Hepatocyte (in vitro differentiated cells): ENCODE measurements around the gene GALNTL6. TPM values are rescaled to one million over a fixed set of nuclear protein-coding genes. Genes with fewer than 3 reads are reported as not detected.

Experiments used
- DNase-seq: peaks from one replicate; pipeline ENCODE4 v3.0.0-alpha.2; 2016; ENCODE audit warnings: low spot score
- H2AFZ ChIP-seq: fragments of 200-600 bp; sonication (generic); 2 replicates; pipeline ENCODE4 v1.6.0; 2016; ENCODE audit warnings: antibody characterized with exemption, mild to moderate bottlenecking
- H3K27ac ChIP-seq: fragments of 200-600 bp; sonication (generic); 2 replicates; pipeline ENCODE4 v1.5.1; 2016; ENCODE audit warnings: mild to moderate bottlenecking
- H3K27me3 ChIP-seq: fragments of 200-600 bp; sonication (generic); 2 replicates; pipeline ENCODE4 v1.6.1; 2016
- H3K36me3 ChIP-seq: fragments of 200-600 bp; sonication (generic); replicated peaks from 2 replicates; pipeline ENCODE4 v1.5.1; 2016; ENCODE audit warnings: low read depth; ENCODE audit not compliant: insufficient read depth
- H3K4me1 ChIP-seq: fragments of 200-600 bp; sonication (generic); 2 replicates; pipeline ENCODE4 v1.5.1; 2016; ENCODE audit warnings: mild to moderate bottlenecking, moderate library complexity; ENCODE audit not compliant: insufficient read depth
- H3K4me2 ChIP-seq: fragments of 200-600 bp; sonication (generic); 2 replicates; pipeline ENCODE4 v1.6.0; 2016
- H3K4me3 ChIP-seq: fragments of 200-600 bp; sonication (generic); 2 replicates; pipeline ENCODE4 v1.5.1; 2016; ENCODE audit warnings: mild to moderate bottlenecking
- H3K79me2 ChIP-seq: fragments of 200-600 bp; sonication (generic); 2 replicates; pipeline ENCODE4 v1.6.0; 2017; ENCODE audit warnings: mild to moderate bottlenecking
- H3K9me2 ChIP-seq: fragments of 200-600 bp; sonication (generic); replicated peaks from 2 replicates; pipeline ENCODE4 v1.6.0; 2017; ENCODE audit warnings: mild to moderate bottlenecking; ENCODE audit not compliant: insufficient read depth
- H3K9me3 ChIP-seq: fragments of 200-600 bp; sonication (generic); 2 replicates; pipeline ENCODE4 v1.5.1; 2016; ENCODE audit warnings: low read depth, mild to moderate bottlenecking
- H4K20me1 ChIP-seq: fragments of 200-600 bp; sonication (generic); 2 replicates; pipeline ENCODE4 v1.6.0; 2016; ENCODE audit warnings: mild to moderate bottlenecking; ENCODE audit not compliant: insufficient read depth, poor library complexity, severe bottlenecking
- CTCF ChIP-seq: fragments of 200-600 bp; sonication (generic); IDR thresholded peaks from 2 replicates; pipeline ENCODE4 v1.5.1; 2016; ENCODE audit warnings: antibody characterized with exemption, mild to moderate bottlenecking; ENCODE audit not compliant: poor library complexity
- EZH2 ChIP-seq: fragments of 200-600 bp; sonication (generic); IDR thresholded peaks from 2 replicates; pipeline ENCODE4 v1.6.1; 2016; ENCODE audit warnings: antibody characterized with exemption, mild to moderate bottlenecking, borderline replicate concordance
- EZH2phosphoT487 ChIP-seq: fragments of 200-600 bp; sonication (generic); IDR thresholded peaks from one replicate; pipeline ENCODE4 v1.6.1; 2018; ENCODE audit warnings: antibody characterized with exemption, mild to moderate bottlenecking, low read depth, moderate library complexity; ENCODE audit not compliant: unreplicated experiment, severe bottlenecking
- WGBS: methylation state at CpG from one replicate; pipeline ENCODE4 v1.1.6; 2016; ENCODE audit warnings: low lambda C conversion rate; ENCODE audit errors: missing lambda C conversion rate; 5-methylcytosine and 5-hydroxymethylcytosine counted together
- polyA plus RNA-seq: library from polyadenylated mRNA; unstranded; fragments of >200 nt; fragmentation: Nextera tagmentation; extraction: Ambion mirVana; gene quantifications from 2 replicates; pipeline ENCODE4 v1.2.1, GENCODE V29; 2016
- total RNA-seq: library from RNA; depleted of rRNA; stranded (reverse); fragments of >200 nt; gene quantifications from 2 replicates; pipeline ENCODE4 v1.2.3, GENCODE V29; 2014

The GALNTL6 gene
- total and polyA plus RNA-seq, 2 experiments from 2014 or later: 0.53 to 0.74 TPM

- 87% methylated on average over 4 of the region's 4 CpGs for WGBS
- H4K20me1 ChIP-seq: no peaks in the 10 kb centered on the region
Observed at GRCh38 chr4:172243551-172243950, 430.3 kb downstream of the GALNTL6 start.

GRCh38 chr4:172245516-172245915, 432.3 kb downstream of the GALNTL6 start:
- DNase-seq: no peak
- H3K4me1 ChIP-seq: no peaks in the 10 kb centered on the region
- H3K4me2 ChIP-seq: no peak overlapping the region
- H3K9me3 ChIP-seq: no peaks in the 10 kb centered on the region
- no peak overlapping the region for H3K27ac ChIP-seq
- no peak overlapping the region for H3K4me3 ChIP-seq
- H3K36me3 ChIP-seq: no peaks in the 10 kb centered on the region
- no peaks in the 10 kb centered on the region for H3K79me2 ChIP-seq
- no peak for TF ChIP-seq EZH2phosphoT487
- no peak for TF ChIP-seq EZH2
- no peak for TF ChIP-seq CTCF
- no peaks in the 10 kb centered on the region for H3K9me2 ChIP-seq
- no peak overlapping the region for H2AFZ ChIP-seq
- H3K27me3 ChIP-seq: no peaks in the 10 kb centered on the region
- no peaks in the 10 kb centered on the region for H4K20me1 ChIP-seq

More at GRCh38 chr4:172243551-172243950, 430.3 kb downstream of the GALNTL6 start:
- Histone ChIP-seq H3K79me2 (no peaks in the 10 kb centered on the region), H3K9me3 (no peaks in the 10 kb centered on the region), H3K4me1 (no peaks in the 10 kb centered on the region), H3K27ac (no peak overlapping the region), H3K36me3 (no peaks in the 10 kb centered on the region), H3K4me3 (no peak overlapping the region), H3K9me2 (no peaks in the 10 kb centered on the region), H3K4me2 (no peak overlapping the region), H3K27me3 (no peaks in the 10 kb centered on the region), H2AFZ (no peak overlapping the region)
- DNase-seq: no peak
- TF ChIP-seq EZH2 (no peak), CTCF (no peak), EZH2phosphoT487 (no peak)

- H3K27me3 ChIP-seq: no peaks in the 10 kb centered on the region
- no peak overlapping the region for H3K4me2 ChIP-seq
- TF ChIP-seq EZH2 (no peak), CTCF (no peak), EZH2phosphoT487 (no peak)
- no peak for DNase-seq
- no peaks in the 10 kb centered on the region for H3K79me2 ChIP-seq
- no peaks in the 10 kb centered on the region for H4K20me1 ChIP-seq
- H3K27ac ChIP-seq: no peak overlapping the region
- no peaks in the 10 kb centered on the region for H3K36me3 ChIP-seq
- no peaks in the 10 kb centered on the region for H3K9me2 ChIP-seq
- no peaks in the 10 kb centered on the region for H3K4me1 ChIP-seq
- H3K4me3 ChIP-seq: no peak overlapping the region
- H3K9me3 ChIP-seq: no peaks in the 10 kb centered on the region
- WGBS: 80% methylated on average over 1 of the region's 1 CpG
- no peak overlapping the region for H2AFZ ChIP-seq
Observed at GRCh38 chr4:172253409-172253808, 440.2 kb downstream of the GALNTL6 start.

- WGBS: 100% methylated on average over 1 of the region's 1 CpG
- Histone ChIP-seq H3K36me3 (no peaks in the 10 kb centered on the region), H3K27me3 (no peaks in the 10 kb centered on the region), H3K4me1 (no peaks in the 10 kb centered on the region), H3K27ac (no peak overlapping the region), H3K9me2 (no peaks in the 10 kb centered on the region), H3K4me3 (no peak overlapping the region), H3K79me2 (no peaks in the 10 kb centered on the region), H3K9me3 (no peaks in the 10 kb centered on the region), H3K4me2 (no peak overlapping the region), H4K20me1 (no peaks in the 10 kb centered on the region), H2AFZ (no peak overlapping the region)
- no peak for DNase-seq
- TF ChIP-seq CTCF (no peak), EZH2phosphoT487 (no peak), EZH2 (no peak)
Observed at GRCh38 chr4:172256820-172257219, 443.6 kb downstream of the GALNTL6 start.
